ENCODE measurements around the gene FCGR2B. TPM values are rescaled to one million over a fixed set of nuclear protein-coding genes. Genes with fewer than 3 reads are reported as not detected.
"Not testable (repeated sequence)": the region's sequence is repeated elsewhere in the genome, so short reads cannot be mapped to it uniquely, and the experiment has no call there.

Gene FCGR2B
- total and polyA plus RNA-seq, 2 donors (not counting 1 experiment from before 2014, with no cell fraction given), result 144 to 282 TPM

DNA sequence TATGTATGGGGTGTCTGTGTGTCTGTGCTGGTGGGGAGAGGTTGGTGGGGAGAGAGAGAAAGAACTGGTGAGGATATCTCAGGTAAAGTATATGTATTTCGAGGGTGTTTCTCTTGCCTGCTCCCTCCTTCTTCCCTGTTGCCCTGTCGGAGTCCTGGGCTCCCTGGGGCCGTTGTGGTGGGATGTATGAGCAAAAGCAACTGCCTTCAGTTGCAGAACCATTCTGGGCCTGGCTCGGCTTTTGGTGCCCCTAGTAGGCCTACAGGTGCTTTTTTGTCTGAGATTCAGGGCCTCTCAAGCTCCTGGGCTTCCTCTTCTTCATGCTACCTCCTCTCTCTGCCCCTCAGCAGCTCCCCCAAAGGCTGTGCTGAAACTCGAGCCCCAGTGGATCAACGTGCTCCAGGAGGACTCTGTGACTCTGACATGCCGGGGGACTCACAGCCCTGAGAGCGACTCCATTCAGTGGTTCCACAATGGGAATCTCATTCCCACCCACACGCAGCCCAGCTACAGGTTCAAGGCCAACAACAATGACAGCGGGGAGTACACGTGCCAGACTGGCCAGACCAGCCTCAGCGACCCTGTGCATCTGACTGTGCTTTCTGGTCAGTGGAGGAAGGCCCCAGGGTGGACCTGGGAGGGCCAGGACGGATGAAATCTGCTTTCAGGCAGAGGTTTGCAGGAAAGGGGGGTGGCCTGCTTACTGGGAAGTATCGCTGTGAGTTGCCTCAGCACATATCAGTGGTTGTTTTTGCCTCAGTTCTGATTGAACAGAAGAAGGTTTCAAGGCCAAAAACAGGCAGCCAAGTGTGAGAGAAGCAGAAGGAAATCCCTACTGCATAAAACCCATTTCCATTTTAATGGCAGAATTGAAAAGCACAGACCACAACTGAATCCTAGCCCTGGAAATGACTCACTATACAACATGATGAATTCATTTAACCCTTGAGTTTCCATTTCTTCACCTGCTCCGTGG is 8.4 kb downstream of the FCGR2B start:
- H2AFZ ChIP-seq (ENCODE audit: insufficient read depth, low read depth, low read length, poor library complexity, severe bottlenecking); H4K20me1 ChIP-seq (ENCODE audit: control insufficient read depth, insufficient read depth, low read length, poor library complexity, severe bottlenecking); H3K4me2 ChIP-seq (replicated peaks; ENCODE audit: low read depth, low read length, poor library complexity, severe bottlenecking); ATAC-seq (ENCODE audit: low read depth); H3K27ac ChIP-seq (ENCODE audit: low read length in 2 of 2); H3K9ac ChIP-seq (ENCODE audit: low read length); H3K9me3 ChIP-seq (ENCODE audit: control extremely low read depth in 1 of 3, control insufficient read depth in 2 of 3, insufficient read depth in 1 of 3, low read length in 2 of 3); H3K4me1 ChIP-seq (ENCODE audit: control insufficient read depth in 2 of 2, insufficient read depth in 2 of 2, low read length in 2 of 2); H3K27me3 ChIP-seq (replicated peaks in 1 of 4; ENCODE audit: control extremely low read depth in 1 of 4, control insufficient read depth in 3 of 4, insufficient read depth in 4 of 4, low read length in 3 of 4); H3K79me2 ChIP-seq (ENCODE audit: control insufficient read depth, insufficient read depth, low read length); H3K27me3 Mint-ChIP-seq; CTCF ChIA-PET; POLR2A ChIA-PET; H3K4me3 Mint-ChIP-seq; H3K4me3 ChIP-seq (ENCODE audit: control extremely low read depth in 1 of 5, extremely low read depth in 1 of 5, insufficient read depth in 1 of 5, low read depth in 2 of 5, low read length in 4 of 5); intact Hi-C loops (cut with micrococcal nuclease); DNase-seq; H3K4me1 Mint-ChIP-seq; H3K9me3 Mint-ChIP-seq (ENCODE audit: insufficient read depth): not testable (repeated sequence)
- peak overlapping the region; percentile 41 for H3K27ac Mint-ChIP-seq
- 71% methylated on average over 3 of the region's 15 CpGs for WGBS (ENCODE audit: insufficient coverage)
- H3K36me3 ChIP-seq (replicated peaks in 1 of 2; ENCODE audit: control extremely low read depth in 1 of 2, control insufficient read depth in 1 of 2, extremely low read depth in 1 of 2, insufficient read depth in 2 of 2, low read length in 1 of 2), result peaks cover 0 to 24% of the 10 kb centered on the region in 2 experiments

DNA sequence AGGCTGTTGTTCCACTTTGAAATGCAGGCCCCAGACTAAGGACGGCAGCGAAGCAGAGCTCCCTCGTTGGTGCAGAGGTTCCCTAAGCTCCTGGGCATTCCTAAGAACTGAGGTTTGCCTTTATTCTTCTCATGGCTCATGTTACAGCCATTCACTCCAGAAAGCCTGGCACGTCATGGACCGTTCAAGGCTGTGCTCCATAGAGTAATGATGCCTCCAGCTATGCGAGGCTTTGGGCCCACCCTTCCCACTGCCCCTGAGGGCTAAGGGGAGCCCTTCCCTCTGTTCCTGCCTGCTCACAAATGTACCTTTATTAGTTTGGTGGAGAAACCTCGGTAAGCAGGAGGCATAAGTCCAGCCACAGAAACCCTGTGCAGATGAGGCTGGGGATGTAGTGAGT is 10.5 kb downstream of the FCGR2B start:
- H3K9me3 Mint-ChIP-seq (ENCODE audit: insufficient read depth); H3K4me1 ChIP-seq (ENCODE audit: control insufficient read depth in 2 of 2, insufficient read depth in 2 of 2, low read length in 2 of 2); H4K20me1 ChIP-seq (ENCODE audit: control insufficient read depth, insufficient read depth, low read length, poor library complexity, severe bottlenecking); H2AFZ ChIP-seq (ENCODE audit: insufficient read depth, low read depth, low read length, poor library complexity, severe bottlenecking); H3K9ac ChIP-seq (ENCODE audit: low read length); POLR2A ChIA-PET; H3K9me3 ChIP-seq (ENCODE audit: control extremely low read depth in 1 of 3, control insufficient read depth in 2 of 3, insufficient read depth in 1 of 3, low read length in 2 of 3); H3K27me3 ChIP-seq (replicated peaks in 1 of 4; ENCODE audit: control extremely low read depth in 1 of 4, control insufficient read depth in 3 of 4, insufficient read depth in 4 of 4, low read length in 3 of 4); ATAC-seq (ENCODE audit: low read depth); H3K27me3 Mint-ChIP-seq; intact Hi-C loops (cut with micrococcal nuclease); H3K4me3 ChIP-seq (ENCODE audit: control extremely low read depth in 1 of 5, extremely low read depth in 1 of 5, insufficient read depth in 1 of 5, low read depth in 2 of 5, low read length in 4 of 5); DNase-seq; H3K79me2 ChIP-seq (ENCODE audit: control insufficient read depth, insufficient read depth, low read length); H3K4me1 Mint-ChIP-seq; H3K27ac Mint-ChIP-seq; H3K4me2 ChIP-seq (replicated peaks; ENCODE audit: low read depth, low read length, poor library complexity, severe bottlenecking); H3K4me3 Mint-ChIP-seq; H3K27ac ChIP-seq (ENCODE audit: low read length in 2 of 2): not testable (repeated sequence)
- no CpG with 5 or more reads among the region's 7 CpGs for WGBS (ENCODE audit: insufficient coverage)
- CTCF ChIA-PET, result interaction anchor here (0.6 kb wide), 1 partner anchor 364 kb away, joined by 4 read pairs; no protein-coding TSS in a partner anchor
- H3K36me3 ChIP-seq (replicated peaks in 1 of 2; ENCODE audit: control extremely low read depth in 1 of 2, control insufficient read depth in 1 of 2, extremely low read depth in 1 of 2, insufficient read depth in 2 of 2, low read length in 1 of 2), result peaks cover 3 to 37% of the 10 kb centered on the region in 2 experiments

DNA sequence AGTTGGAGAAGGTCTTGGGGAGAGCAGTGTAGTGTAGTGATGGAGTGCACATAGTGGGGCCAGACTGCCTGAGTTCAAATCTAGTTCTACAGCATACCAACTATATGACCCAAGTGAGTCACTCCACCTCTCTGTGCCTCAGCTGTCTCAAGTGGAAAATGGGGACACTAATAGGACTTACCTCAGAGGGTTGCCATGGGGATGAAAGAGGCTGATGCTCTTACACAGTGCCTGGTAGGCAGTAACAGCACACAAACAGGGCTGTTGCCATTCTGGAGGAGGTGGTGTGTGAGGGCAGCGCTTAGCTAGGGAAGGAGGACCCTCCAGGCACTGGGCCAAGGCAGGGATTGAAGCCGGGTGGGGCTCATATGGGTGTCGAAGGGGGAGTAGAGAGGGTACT is 11.5 kb downstream of the FCGR2B start:
- H3K4me3 ChIP-seq (ENCODE audit: control extremely low read depth in 1 of 5, extremely low read depth in 1 of 5, insufficient read depth in 1 of 5, low read depth in 2 of 5, low read length in 4 of 5); POLR2A ChIA-PET; H3K4me2 ChIP-seq (replicated peaks; ENCODE audit: low read depth, low read length, poor library complexity, severe bottlenecking); CTCF ChIA-PET; H3K27me3 Mint-ChIP-seq; H3K4me1 ChIP-seq (ENCODE audit: control insufficient read depth in 2 of 2, insufficient read depth in 2 of 2, low read length in 2 of 2); DNase-seq; H4K20me1 ChIP-seq (ENCODE audit: control insufficient read depth, insufficient read depth, low read length, poor library complexity, severe bottlenecking); H3K4me3 Mint-ChIP-seq; H3K27me3 ChIP-seq (replicated peaks in 1 of 4; ENCODE audit: control extremely low read depth in 1 of 4, control insufficient read depth in 3 of 4, insufficient read depth in 4 of 4, low read length in 3 of 4); H3K9me3 ChIP-seq (ENCODE audit: control extremely low read depth in 1 of 3, control insufficient read depth in 2 of 3, insufficient read depth in 1 of 3, low read length in 2 of 3); H3K27ac ChIP-seq (ENCODE audit: low read length in 2 of 2); H3K9me3 Mint-ChIP-seq (ENCODE audit: insufficient read depth); H3K79me2 ChIP-seq (ENCODE audit: control insufficient read depth, insufficient read depth, low read length); ATAC-seq (ENCODE audit: low read depth); H3K9ac ChIP-seq (ENCODE audit: low read length); intact Hi-C loops (cut with micrococcal nuclease); H3K4me1 Mint-ChIP-seq; H2AFZ ChIP-seq (ENCODE audit: insufficient read depth, low read depth, low read length, poor library complexity, severe bottlenecking): not testable (repeated sequence)
- peak overlapping the region; percentile 43 for H3K27ac Mint-ChIP-seq
- H3K36me3 ChIP-seq (replicated peaks in 1 of 2; ENCODE audit: control extremely low read depth in 1 of 2, control insufficient read depth in 1 of 2, extremely low read depth in 1 of 2, insufficient read depth in 2 of 2, low read length in 1 of 2), result peaks cover 6 to 43% of the 10 kb centered on the region in 2 experiments
- no CpG with 5 or more reads among the region's 3 CpGs for WGBS (ENCODE audit: insufficient coverage)

DNA sequence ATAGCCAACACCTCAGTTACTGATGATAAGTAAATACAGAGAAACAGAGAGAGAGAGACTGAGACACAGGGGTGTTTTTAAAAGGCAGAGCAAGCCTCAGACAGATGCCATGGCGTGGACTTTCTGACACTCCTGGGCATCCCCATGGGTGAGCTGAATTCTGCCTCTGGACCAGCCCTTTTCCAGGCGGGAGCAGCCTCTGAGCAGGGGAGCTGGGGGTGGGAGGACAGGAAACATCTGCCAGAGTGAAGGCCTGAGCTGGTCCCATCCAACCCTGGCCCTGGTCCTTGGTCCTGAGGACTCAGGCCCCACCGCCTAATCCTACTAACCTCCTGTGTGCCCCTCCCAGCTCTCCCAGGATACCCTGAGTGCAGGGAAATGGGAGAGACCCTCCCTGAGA is 12.0 kb downstream of the FCGR2B start:
- H2AFZ ChIP-seq (ENCODE audit: insufficient read depth, low read depth, low read length, poor library complexity, severe bottlenecking); H4K20me1 ChIP-seq (ENCODE audit: control insufficient read depth, insufficient read depth, low read length, poor library complexity, severe bottlenecking); H3K79me2 ChIP-seq (ENCODE audit: control insufficient read depth, insufficient read depth, low read length); H3K4me1 ChIP-seq (ENCODE audit: control insufficient read depth in 2 of 2, insufficient read depth in 2 of 2, low read length in 2 of 2); CTCF ChIA-PET; H3K4me3 ChIP-seq (ENCODE audit: control extremely low read depth in 1 of 5, extremely low read depth in 1 of 5, insufficient read depth in 1 of 5, low read depth in 2 of 5, low read length in 4 of 5); H3K9ac ChIP-seq (ENCODE audit: low read length); ATAC-seq (ENCODE audit: low read depth); H3K27ac ChIP-seq (ENCODE audit: low read length in 2 of 2); intact Hi-C loops (cut with micrococcal nuclease); H3K27me3 ChIP-seq (replicated peaks in 1 of 4; ENCODE audit: control extremely low read depth in 1 of 4, control insufficient read depth in 3 of 4, insufficient read depth in 4 of 4, low read length in 3 of 4); H3K9me3 Mint-ChIP-seq (ENCODE audit: insufficient read depth); H3K4me1 Mint-ChIP-seq; H3K4me3 Mint-ChIP-seq; H3K4me2 ChIP-seq (replicated peaks; ENCODE audit: low read depth, low read length, poor library complexity, severe bottlenecking); H3K27me3 Mint-ChIP-seq; DNase-seq; H3K27ac Mint-ChIP-seq; H3K9me3 ChIP-seq (ENCODE audit: control extremely low read depth in 1 of 3, control insufficient read depth in 2 of 3, insufficient read depth in 1 of 3, low read length in 2 of 3); POLR2A ChIA-PET: not testable (repeated sequence)
- WGBS (ENCODE audit: insufficient coverage), result 100% methylated on average over 2 of the region's 3 CpGs
- peaks cover 6 to 43% of the 10 kb centered on the region in 2 experiments for H3K36me3 ChIP-seq (replicated peaks in 1 of 2; ENCODE audit: control extremely low read depth in 1 of 2, control insufficient read depth in 1 of 2, extremely low read depth in 1 of 2, insufficient read depth in 2 of 2, low read length in 1 of 2)

All from B cell (primary cell).